Cortex of kidney (tissue), 1 donor: Measurements from ENCODE around the gene CAPN3.

Source experiments
- DNase-seq: peaks from one replicate; lab custom pipeline; 2025; lab: John Stamatoyannopoulos, UW

Gene CAPN3

DNA sequence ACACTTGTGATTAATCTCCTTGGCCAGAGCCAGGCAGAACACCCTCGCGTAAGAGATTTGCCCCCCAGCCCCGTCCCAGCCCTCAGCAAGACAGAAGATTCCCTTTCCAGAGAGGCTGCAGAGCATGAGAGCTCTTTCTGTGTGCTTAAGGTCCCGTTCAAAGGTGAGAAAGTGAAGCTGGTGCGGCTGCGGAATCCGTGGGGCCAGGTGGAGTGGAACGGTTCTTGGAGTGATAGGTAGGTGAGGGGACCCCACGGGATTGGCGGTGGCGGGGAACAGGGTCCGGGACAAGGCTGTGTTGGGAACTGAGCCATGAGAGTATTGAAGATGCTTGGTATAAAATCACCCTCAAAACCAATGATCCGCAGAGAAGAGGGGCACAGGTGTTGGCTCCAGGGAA, 34.8 kb downstream of the CAPN3 start:
- DNase-seq = no peak

DNA sequence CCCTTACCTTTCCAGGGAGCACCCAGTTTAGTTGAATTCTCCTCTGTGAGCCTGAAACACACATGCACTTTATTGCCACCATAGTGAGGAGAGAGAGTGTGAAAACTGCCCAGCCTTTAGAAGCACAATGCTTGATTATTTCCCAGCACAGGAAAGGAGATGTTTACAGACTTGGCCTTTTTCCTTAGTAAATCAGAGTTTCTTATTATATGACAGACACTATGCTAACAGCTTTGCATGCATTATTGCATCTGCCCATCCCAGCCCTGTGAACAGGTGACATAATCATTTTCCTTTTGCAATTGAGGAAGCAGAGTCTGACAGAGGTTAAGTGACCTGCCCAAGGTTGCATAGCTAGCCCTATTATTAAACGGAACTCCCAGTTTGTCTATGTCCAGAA, 36.5 kb downstream of the CAPN3 start:
- no peak for DNase-seq

DNA sequence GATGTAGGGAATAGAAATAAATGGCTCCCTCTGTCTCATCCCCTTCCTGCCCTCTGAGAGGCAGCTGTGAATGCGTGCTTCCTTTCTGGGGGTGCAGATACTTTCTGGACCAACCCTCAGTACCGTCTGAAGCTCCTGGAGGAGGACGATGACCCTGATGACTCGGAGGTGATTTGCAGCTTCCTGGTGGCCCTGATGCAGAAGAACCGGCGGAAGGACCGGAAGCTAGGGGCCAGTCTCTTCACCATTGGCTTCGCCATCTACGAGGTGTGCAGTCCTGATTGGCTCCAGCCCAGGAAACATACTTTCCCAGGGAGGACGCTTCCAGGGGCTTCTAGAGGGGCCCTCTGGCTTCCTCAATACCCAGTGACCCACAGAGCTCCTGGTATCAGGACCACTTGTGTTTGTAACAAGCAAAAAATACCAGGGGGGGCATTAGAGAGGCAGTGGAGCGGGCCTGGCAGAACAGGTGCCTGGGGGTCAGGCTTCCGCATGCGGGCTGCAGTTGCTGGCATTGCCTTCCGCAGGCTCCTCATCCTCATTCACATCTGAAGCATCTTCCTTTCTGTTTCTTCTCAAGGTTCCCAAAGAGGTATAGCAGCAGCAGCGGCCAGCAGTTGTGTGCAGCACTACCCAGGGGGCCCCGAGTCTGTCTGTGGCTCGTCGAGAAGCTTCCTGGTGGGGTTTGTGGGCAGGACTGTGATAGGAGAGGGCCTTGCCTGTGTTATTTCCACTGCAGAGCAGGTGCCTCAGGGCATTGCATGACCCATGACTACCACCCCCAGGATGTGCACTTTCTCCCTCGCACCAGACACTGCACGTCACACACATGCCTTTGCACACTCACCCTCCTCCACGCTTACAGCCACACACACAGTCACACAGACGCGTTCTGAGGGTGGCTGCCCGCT, 42.5 kb downstream of the CAPN3 start:
- no peak for DNase-seq

DNA sequence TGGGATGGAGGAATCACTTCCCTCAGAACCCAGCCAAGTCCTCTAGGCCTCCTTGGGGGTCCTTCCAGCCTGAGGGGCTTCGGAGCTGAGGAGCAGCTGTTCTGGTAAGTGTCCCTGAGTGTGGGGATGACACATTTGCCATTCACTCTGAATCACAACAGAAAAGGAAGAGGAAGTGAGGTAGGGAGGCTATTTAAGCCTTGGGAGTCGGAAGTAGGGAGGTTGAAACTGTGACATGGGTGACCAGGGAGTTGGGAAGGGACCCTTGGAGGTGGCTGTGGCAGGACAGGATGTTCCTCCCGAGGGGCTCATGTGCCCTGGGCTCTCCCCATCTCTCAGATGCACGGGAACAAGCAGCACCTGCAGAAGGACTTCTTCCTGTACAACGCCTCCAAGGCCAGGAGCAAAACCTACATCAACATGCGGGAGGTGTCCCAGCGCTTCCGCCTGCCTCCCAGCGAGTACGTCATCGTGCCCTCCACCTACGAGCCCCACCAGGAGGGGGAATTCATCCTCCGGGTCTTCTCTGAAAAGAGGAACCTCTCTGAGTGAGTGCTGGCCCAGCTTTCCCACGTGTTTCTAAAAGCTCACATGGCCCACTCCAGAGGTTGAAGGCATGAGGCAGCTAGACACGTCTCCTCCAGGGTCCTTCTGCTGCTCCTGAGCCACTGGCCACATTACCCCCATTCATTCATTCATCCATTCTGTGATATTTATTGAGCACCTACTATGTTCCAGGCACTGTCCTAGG, 43.3 kb downstream of the CAPN3 start:
- no peak for DNase-seq

GRCh38 chr15:42403389-42403788, 44.1 kb downstream of the CAPN3 start:
- no peak for DNase-seq

GRCh38 chr15:42404461-42405235, 45.3 kb downstream of the CAPN3 start:
- no peak for DNase-seq

DNA sequence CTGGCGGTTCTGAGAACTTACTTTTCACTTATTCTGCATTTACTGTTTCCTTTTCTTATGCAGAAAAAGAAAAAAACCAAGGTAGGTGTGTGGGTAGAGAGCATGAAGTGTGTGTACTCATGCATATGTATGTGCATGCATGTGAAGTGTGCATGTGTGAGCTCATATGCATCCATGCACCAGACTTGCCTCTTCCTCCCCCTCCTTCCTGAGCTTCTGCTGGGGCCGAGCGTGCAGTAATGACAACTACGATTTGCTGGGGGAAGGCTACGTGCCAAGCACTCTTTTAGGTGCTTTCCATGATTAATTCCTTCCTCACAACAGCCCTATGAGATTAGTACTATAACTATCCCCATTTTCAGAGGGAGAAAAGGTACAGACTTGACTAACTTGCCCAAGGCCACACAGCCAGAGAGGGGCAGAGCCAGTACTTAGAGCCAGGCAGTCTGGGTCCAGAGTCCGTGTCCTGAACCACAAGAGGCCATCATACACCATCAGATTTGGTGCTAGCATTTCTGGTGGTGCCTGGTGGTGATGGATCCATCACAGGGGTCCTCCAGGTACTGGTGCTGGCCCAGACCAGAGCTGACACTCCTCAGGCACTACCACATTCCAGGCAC, 46.7 kb downstream of the CAPN3 start:
- DNase-seq = no peak

- DNase-seq = no peak
Observed at GRCh38 chr15:42408178-42408577, 48.9 kb downstream of the CAPN3 start.

- no peak for DNase-seq
Observed at GRCh38 chr15:42409011-42409410, 49.7 kb downstream of the CAPN3 start.

GRCh38 chr15:42411884-42412283, 52.6 kb downstream of the CAPN3 start:
- no peak for DNase-seq

DNA sequence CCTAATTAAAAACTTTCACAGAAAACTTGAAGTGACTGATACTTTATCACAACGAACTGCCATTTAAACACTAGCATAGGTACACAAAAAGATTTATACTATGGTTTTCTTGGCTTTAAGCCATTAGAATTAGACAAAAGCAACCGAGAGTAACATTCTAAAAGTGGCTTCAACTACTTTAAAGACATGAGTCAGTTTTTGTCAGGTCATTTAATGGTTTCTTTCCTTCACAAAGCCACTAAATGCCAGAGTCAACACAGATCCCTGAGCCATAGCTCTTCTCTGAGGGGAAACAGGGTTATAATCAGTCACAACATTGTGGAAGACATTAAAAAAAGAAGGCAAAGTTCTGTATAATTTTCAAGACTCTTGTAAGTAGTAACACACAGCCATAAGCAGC, 54.6 kb downstream of the CAPN3 start:
- no peak for DNase-seq

DNA sequence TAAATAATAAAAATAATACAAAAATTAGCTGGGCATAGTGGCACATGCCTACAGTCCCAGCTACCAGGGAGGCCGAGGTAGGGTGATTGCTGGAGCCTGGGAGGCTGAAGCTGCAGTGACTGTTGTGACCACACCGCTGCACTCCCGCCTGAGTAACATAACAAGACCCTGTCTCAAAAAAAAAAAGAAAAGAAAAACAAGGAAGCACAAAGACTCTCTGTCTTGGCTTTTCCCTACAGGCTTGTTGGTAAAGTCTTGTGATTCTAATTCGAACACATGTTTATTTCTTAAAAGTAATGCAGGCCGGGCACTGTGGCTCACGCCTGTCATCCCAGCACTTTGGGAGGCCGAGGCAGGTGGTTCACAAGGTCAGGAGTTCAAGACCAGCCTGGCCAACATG, 60.1 kb downstream of the CAPN3 start:
- no peak for DNase-seq

DNA sequence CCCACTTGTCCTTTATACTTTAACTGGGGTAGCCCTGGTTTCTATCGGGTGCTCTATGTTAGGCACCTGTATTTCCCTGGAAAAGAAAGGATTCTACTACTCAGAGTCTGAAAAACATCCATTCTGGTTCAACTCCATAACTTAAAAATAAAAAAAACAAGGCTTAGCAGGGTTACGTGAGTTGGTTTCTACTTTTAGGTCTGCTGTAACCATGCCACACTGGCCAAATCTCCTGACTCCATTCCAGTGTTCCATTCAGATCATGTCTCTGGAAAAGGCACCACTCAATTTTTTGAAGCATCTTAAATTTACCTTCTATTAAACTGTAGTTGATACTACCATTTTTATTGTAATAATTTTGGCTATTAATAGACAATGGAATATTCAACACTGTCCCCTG, 62.1 kb downstream of the CAPN3 start:
- no peak for DNase-seq

GRCh38 chr15:42427429-42428223, 68.3 kb downstream of the CAPN3 start:
- no peak for DNase-seq

- no peak for DNase-seq
Observed at GRCh38 chr15:42444415-42445063, 85.2 kb downstream of the CAPN3 start.

DNA sequence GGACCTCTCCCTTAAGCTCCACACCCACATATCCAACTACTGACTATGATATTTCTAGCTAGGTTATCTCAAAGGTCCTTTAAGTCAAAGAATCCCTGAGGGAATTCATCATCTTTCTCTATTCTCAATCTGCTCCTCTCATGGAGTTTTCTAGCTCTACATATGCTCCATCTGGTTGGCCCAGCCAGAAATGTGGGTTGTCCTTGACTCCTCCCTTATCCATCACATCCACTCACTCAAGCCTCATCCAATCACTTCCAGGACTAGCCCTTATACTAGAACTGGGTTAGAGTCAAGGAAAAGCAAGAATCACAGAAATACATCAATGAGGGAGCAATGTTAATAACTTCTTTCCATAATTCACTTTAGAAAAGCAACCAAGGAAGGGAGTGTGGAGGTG, 86.2 kb downstream of the CAPN3 start:
- DNase-seq = no peak

DNA sequence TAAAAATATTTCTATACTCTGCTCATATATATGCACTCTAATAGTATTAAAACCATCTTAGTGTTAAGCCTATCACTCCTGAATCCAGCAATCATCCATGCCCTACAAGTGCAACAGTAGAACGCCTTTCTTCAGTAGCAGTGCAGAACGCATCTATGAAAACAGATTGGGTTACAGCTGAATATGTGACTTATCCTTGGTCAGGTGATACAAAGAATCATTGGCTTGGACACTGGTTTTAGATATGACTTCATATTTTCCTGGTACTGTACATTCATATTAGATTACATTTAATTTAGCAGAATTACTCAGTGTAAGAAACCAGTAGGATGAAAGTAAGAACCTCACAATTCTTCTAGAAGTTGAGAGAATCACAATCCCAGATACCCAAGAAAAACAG, 88.3 kb downstream of the CAPN3 start:
- DNase-seq = no peak

GRCh38 chr15:42448281-42448680, 89.0 kb downstream of the CAPN3 start:
- DNase-seq = no peak

- DNase-seq = no peak
Observed at GRCh38 chr15:42449770-42450424, 90.6 kb downstream of the CAPN3 start.

- no peak for DNase-seq
Observed at GRCh38 chr15:42450425-42450790, 91.1 kb downstream of the CAPN3 start.
